HepG2 (cell line): ENCODE data around the gene PLIN3. TPM values are rescaled to one million over a fixed set of nuclear protein-coding genes. Genes with fewer than 3 reads are reported as not detected.

Source experiments
- AGO2 ChIP-seq: fragments of 200-400 bp; formaldehyde crosslinking; optimal IDR thresholded peaks from 2 replicates; pipeline ENCODE3; 2017; ENCODE audit warnings: mild to moderate bottlenecking, low read depth, low read length, moderate library complexity
- HHEX ChIP-seq: IDR thresholded peaks from 2 replicates; pipeline ENCODE4 v1.6.1; 2016; ENCODE audit warnings: control low read depth
- MAFG ChIP-seq: sonication (generic); formaldehyde crosslinking; IDR thresholded peaks from 2 replicates; pipeline ENCODE4 v1.5.1; 2020; ENCODE audit warnings: mild to moderate bottlenecking, missing genetic modification reagents
- MIXL1 ChIP-seq: IDR thresholded peaks from 2 replicates; pipeline ENCODE4 v1.6.1; 2016
- NFIC ChIP-seq: IDR thresholded peaks from 2 replicates; pipeline ENCODE4 v1.6.1; 2012; ENCODE audit warnings: mild to moderate bottlenecking, low read length, inconsistent platforms
- RARG ChIP-seq: sonication (generic); formaldehyde crosslinking; IDR thresholded peaks from 2 replicates; pipeline ENCODE4 v1.4.0; 2020; ENCODE audit warnings: low read depth, mild to moderate bottlenecking, missing genetic modification reagents
- SP140L ChIP-seq: sonication (generic); formaldehyde crosslinking; IDR thresholded peaks from 2 replicates; pipeline ENCODE4 v1.4.0; 2020; ENCODE audit warnings: missing genetic modification reagents, borderline replicate concordance
- STAT5B ChIP-seq: sonication (generic); formaldehyde crosslinking; IDR thresholded peaks from 2 replicates; pipeline ENCODE4 v1.4.0; 2020; ENCODE audit warnings: missing genetic modification reagents
- U2AF1 ChIP-seq: fragments of 200-400 bp; formaldehyde crosslinking; optimal IDR thresholded peaks from 2 replicates; pipeline ENCODE3; 2017; ENCODE audit warnings: mild to moderate bottlenecking, low read depth, low read length
- ZNF251 ChIP-seq: sonication (generic); formaldehyde crosslinking; IDR thresholded peaks from 2 replicates; pipeline ENCODE4 v1.9.0; 2021; ENCODE audit warnings: mild to moderate bottlenecking, missing genetic modification reagents
- ZNF256 ChIP-seq: sonication (generic); formaldehyde crosslinking; conservative IDR thresholded peaks from 2 replicates; pipeline ENCODE4 v1.4.0; 2020; ENCODE audit warnings: missing genetic modification reagents
- ZNF282 ChIP-seq: fragments of 450-650 bp; IDR thresholded peaks from 2 replicates; pipeline ENCODE4 v1.6.1; 2018; ENCODE audit not compliant: partially characterized antibody
- ZNF44 ChIP-seq: sonication (generic); formaldehyde crosslinking; IDR thresholded peaks from 2 replicates; pipeline ENCODE4 v1.5.1; 2020; ENCODE audit warnings: mild to moderate bottlenecking, missing genetic modification reagents
- ZSCAN20 ChIP-seq: sonication (generic); formaldehyde crosslinking; IDR thresholded peaks from 2 replicates; pipeline ENCODE4 v1.4.0; 2020; ENCODE audit warnings: missing genetic modification reagents, mild to moderate bottlenecking, borderline replicate concordance
- polyA plus RNA-seq, 8 experiments: library from polyadenylated mRNA; depleted of rRNA in 3 of 8; stranded (reverse) in 7 of 8; unstranded in 1 of 8; fragments of >200 nt; fragmentation: Illumina TruSeq in 4 of 8; extraction: Trizol in 4 of 8; gene quantifications; 2 replicates each; pipeline versions ENCODE4 v1.2.1 to v1.2.3, GENCODE V29; 2011 to 2016; ENCODE audit warnings: low read depth in 4 of 8, missing spikeins in 1 of 8, mixed read lengths in 1 of 8; ENCODE audit not compliant: insufficient read depth in 1 of 8
- total RNA-seq, 5 experiments: library from RNA; depleted of rRNA; stranded (reverse); fragments of >200 nt; fragmentation: Illumina TruSeq; extraction: Trizol; gene quantifications; 2 replicates each; pipeline ENCODE4 v1.2.3, GENCODE V29; 2016; ENCODE audit warnings: low read depth in 1 of 5
- TF ChIP-seq, protein P1 (sequence below): sonication (generic); formaldehyde crosslinking; IDR thresholded peaks from 2 replicates; pipeline ENCODE4 v1.4.0; 2020; ENCODE audit warnings: missing genetic modification reagents
- TF ChIP-seq, protein P2 (sequence below), 2 experiments: fragments of 450-650 bp in 1 of 2; sonication (generic) in 1 of 2; formaldehyde crosslinking; IDR thresholded peaks; 2 replicates each; pipeline versions ENCODE4 v1.5.0 to v1.8.0; 2020 to 2022; ENCODE audit warnings: mild to moderate bottlenecking in 1 of 2, missing genetic modification reagents in 1 of 2
- TF ChIP-seq, protein P3 (sequence below): IDR thresholded peaks from 2 replicates; pipeline ENCODE4 v1.6.1; 2012; ENCODE audit warnings: low read depth, low read length, improper control_type of control experiment
- TF ChIP-seq, protein P4 (sequence below): sonication (generic); formaldehyde crosslinking; conservative IDR thresholded peaks from 2 replicates; pipeline ENCODE4 v1.4.0; 2020; ENCODE audit warnings: mild to moderate bottlenecking, missing genetic modification reagents, moderate library complexity
- TF ChIP-seq, protein P5 (sequence below): sonication (generic); formaldehyde crosslinking; IDR thresholded peaks from 2 replicates; pipeline ENCODE4 v1.5.0; 2020; ENCODE audit warnings: mild to moderate bottlenecking, missing genetic modification reagents, borderline replicate concordance

PLIN3 gene
- total and polyA plus RNA-seq, 2 of the 13 experiments (the other 11 are each of a cell fraction or from before 2014, with no cell fraction given) = 49.3 to 57.9 TPM

DNA sequence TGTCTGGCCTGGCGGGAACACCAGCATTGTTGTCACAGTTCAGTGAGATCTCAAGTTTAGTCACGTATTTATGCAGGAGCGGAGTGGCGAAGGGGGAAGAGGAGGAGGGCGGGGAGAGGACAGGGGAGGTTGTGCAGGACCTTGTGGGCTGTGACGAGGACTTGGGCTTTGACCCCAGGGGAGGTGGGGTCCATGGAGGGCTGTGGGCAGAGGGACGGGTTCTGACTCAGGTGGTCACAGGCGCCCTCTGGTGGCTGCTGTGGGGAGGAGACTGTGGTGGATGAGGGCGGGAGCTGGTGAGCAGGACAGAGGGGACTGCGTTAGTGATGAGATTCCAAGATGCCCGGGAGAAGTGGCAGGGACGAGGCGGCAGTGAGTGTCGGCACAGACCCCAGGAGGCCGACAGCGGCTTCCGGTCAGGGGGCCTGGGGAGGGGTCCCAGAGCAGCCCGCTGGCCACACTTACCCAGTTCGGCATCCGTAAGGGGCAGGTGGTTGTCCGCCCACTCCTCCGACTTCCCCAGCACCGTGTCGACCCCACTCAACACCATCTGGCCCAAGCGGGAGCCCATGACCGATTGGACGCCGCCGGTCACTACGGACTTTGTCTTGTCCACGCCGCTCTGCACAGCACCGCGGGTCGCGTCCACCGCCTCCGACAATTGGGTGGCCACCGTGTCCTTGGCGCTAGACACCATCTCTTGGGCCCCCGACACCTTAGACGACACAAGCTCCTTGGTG, 15.7 kb downstream of the PLIN3 start (continued):
- TF ChIP-seq ZNF282 (no peak), ZSCAN20 (CRISPR knock-in tag) (no peak), MAFG (CRISPR knock-in tag) (no peak), HHEX (CRISPR knock-in tag) (no peak), ZNF256 (CRISPR knock-in tag) (no peak), U2AF1 (no peak), AGO2 (peak; percentile 64), MIXL1 (CRISPR knock-in tag) (no peak), NFIC (no peak), STAT5B (CRISPR knock-in tag) (no peak), RARG (no peak), ZNF251 (CRISPR knock-in tag) (no peak), ZNF44 (CRISPR knock-in tag) (no peak), SP140L (CRISPR knock-in tag) (no peak)
- TF ChIP-seq, protein P1, sequence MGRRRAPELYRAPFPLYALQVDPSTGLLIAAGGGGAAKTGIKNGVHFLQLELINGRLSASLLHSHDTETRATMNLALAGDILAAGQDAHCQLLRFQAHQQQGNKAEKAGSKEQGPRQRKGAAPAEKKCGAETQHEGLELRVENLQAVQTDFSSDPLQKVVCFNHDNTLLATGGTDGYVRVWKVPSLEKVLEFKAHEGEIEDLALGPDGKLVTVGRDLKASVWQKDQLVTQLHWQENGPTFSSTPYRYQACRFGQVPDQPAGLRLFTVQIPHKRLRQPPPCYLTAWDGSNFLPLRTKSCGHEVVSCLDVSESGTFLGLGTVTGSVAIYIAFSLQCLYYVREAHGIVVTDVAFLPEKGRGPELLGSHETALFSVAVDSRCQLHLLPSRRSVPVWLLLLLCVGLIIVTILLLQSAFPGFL = no peak
- TF ChIP-seq, protein P2, sequence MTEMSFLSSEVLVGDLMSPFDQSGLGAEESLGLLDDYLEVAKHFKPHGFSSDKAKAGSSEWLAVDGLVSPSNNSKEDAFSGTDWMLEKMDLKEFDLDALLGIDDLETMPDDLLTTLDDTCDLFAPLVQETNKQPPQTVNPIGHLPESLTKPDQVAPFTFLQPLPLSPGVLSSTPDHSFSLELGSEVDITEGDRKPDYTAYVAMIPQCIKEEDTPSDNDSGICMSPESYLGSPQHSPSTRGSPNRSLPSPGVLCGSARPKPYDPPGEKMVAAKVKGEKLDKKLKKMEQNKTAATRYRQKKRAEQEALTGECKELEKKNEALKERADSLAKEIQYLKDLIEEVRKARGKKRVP (CRISPR knock-in tag; IDR thresholded peaks at IDR 0.05) = no peak
- TF ChIP-seq, protein P3, sequence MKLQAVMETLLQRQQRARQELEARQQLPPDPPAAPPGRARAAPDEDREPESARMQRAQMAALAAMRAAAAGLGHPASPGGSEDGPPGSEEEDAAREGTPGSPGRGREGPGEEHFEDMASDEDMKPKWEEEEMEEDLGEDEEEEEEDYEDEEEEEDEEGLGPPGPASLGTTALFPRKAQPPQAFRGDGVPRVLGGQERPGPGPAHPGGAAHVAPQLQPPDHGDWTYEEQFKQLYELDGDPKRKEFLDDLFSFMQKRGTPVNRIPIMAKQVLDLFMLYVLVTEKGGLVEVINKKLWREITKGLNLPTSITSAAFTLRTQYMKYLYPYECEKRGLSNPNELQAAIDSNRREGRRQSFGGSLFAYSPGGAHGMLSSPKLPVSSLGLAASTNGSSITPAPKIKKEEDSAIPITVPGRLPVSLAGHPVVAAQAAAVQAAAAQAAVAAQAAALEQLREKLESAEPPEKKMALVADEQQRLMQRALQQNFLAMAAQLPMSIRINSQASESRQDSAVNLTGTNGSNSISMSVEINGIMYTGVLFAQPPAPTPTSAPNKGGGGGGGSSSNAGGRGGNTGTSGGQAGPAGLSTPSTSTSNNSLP = no peak
- TF ChIP-seq, protein P4, sequence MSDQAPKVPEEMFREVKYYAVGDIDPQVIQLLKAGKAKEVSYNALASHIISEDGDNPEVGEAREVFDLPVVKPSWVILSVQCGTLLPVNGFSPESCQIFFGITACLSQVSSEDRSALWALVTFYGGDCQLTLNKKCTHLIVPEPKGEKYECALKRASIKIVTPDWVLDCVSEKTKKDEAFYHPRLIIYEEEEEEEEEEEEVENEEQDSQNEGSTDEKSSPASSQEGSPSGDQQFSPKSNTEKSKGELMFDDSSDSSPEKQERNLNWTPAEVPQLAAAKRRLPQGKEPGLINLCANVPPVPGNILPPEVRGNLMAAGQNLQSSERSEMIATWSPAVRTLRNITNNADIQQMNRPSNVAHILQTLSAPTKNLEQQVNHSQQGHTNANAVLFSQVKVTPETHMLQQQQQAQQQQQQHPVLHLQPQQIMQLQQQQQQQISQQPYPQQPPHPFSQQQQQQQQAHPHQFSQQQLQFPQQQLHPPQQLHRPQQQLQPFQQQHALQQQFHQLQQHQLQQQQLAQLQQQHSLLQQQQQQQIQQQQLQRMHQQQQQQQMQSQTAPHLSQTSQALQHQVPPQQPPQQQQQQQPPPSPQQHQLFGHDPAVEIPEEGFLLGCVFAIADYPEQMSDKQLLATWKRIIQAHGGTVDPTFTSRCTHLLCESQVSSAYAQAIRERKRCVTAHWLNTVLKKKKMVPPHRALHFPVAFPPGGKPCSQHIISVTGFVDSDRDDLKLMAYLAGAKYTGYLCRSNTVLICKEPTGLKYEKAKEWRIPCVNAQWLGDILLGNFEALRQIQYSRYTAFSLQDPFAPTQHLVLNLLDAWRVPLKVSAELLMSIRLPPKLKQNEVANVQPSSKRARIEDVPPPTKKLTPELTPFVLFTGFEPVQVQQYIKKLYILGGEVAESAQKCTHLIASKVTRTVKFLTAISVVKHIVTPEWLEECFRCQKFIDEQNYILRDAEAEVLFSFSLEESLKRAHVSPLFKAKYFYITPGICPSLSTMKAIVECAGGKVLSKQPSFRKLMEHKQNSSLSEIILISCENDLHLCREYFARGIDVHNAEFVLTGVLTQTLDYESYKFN (CRISPR knock-in tag) = peak; percentile 73
- TF ChIP-seq, protein P5, sequence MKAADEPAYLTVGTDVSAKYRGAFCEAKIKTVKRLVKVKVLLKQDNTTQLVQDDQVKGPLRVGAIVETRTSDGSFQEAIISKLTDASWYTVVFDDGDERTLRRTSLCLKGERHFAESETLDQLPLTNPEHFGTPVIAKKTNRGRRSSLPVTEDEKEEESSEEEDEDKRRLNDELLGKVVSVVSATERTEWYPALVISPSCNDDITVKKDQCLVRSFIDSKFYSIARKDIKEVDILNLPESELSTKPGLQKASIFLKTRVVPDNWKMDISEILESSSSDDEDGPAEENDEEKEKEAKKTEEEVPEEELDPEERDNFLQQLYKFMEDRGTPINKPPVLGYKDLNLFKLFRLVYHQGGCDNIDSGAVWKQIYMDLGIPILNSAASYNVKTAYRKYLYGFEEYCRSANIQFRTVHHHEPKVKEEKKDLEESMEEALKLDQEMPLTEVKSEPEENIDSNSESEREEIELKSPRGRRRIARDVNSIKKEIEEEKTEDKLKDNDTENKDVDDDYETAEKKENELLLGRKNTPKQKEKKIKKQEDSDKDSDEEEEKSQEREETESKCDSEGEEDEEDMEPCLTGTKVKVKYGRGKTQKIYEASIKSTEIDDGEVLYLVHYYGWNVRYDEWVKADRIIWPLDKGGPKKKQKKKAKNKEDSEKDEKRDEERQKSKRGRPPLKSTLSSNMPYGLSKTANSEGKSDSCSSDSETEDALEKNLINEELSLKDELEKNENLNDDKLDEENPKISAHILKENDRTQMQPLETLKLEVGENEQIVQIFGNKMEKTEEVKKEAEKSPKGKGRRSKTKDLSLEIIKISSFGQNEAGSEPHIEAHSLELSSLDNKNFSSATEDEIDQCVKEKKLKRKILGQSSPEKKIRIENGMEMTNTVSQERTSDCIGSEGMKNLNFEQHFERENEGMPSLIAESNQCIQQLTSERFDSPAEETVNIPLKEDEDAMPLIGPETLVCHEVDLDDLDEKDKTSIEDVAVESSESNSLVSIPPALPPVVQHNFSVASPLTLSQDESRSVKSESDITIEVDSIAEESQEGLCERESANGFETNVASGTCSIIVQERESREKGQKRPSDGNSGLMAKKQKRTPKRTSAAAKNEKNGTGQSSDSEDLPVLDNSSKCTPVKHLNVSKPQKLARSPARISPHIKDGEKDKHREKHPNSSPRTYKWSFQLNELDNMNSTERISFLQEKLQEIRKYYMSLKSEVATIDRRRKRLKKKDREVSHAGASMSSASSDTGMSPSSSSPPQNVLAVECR (CRISPR knock-in tag) = peak; percentile 51; the same call in 1 of the 2 replicates
